ENCODE data around the gene SYP. TPM values are rescaled to one million over a fixed set of nuclear protein-coding genes. Genes with fewer than 3 reads are reported as not detected.
A peak's percentile ranks its signal among the peaks of the same experiment; 100 is the strongest.
"Not testable (repeated sequence)": the region's sequence is repeated elsewhere in the genome, so short reads cannot be mapped to it uniquely, and the experiment has no call there.

SYP gene
- total RNA-seq, 2 experiments from 2014 or later, result 0.17 to 0.69 TPM

DNA sequence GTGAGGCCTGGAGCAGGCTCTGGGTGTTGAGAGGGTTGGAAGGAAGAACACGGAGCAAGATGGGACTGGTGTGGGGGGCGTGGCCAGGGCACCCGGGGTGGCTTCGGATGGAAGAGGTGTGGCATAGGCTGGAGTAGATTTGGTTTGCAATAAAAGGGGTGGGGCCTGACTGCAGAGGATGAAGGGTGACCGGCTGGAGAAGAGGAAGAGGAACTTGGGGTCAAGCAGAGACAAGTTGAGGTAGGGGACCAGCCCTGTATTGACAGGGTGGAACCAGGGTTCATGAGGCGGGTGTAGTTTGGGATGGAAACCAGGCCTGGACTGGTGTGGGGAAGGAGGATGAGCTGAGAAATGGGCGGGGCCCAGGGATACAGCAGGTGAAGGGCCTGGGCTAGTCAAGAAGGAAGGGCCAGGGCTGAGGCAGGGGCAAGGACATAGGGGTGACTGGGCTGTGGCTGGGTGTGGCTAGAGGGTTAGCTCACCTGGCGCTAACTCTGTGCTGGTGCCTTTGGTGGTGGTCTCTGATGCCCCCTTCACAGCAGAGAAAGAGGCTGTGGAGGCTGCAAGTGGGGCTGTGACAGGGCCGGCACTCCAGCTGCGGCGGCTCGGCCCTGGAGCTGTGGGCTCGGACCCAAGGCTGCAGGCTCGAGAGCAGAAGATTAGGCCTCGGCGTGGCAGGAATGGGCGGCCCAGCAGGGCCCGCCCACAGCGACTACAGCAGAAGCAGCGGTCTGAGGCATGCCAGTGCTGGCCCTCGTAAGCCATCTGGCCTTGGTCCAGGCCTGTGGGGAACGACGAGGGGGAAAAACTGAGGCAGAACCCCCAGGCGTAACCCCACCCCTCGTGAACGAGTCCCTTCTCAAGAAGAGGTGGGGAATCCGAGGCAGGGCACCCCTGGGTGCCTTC lies 23.3 kb downstream of the SYP start:
- intact Hi-C loops (cut with DNase I, micrococcal nuclease), result no loop called here
- ATAC-seq (ENCODE audit: poor library complexity) (no peak), DNase-seq (peak in 3 of 14 experiments; percentile 15 to 39 (median 28))
- Mint-ChIP-seq H3K27ac (peak overlapping the region; percentile 33), H3K4me1 (ENCODE audit: low read depth) (peaks cover 21% of the 10 kb centered on the region), H3K27me3 (no peaks in the 10 kb centered on the region), H3K9me3 (no peaks in the 10 kb centered on the region), H3K4me3 (no peak overlapping the region), H3K36me3 (ENCODE audit: low read depth) (peaks cover 51% of the 10 kb centered on the region)
- H3K9me3 ChIP-seq (ENCODE audit: control insufficient read depth in 1 of 2, insufficient read depth in 1 of 2, low read length in 2 of 2), result no peaks in the 10 kb centered on the region
- peaks cover 38% of the 10 kb centered on the region for H3K36me3 ChIP-seq (ENCODE audit: insufficient read depth, low read length)
- peaks cover 25% of the 10 kb centered on the region for H3K4me1 ChIP-seq (ENCODE audit: insufficient read depth, low read length)
- H3K27me3 ChIP-seq (ENCODE audit: control insufficient read depth in 1 of 2, insufficient read depth in 2 of 2, low read length in 2 of 2), result no peaks in the 10 kb centered on the region
- no peak overlapping the region for H3K27ac ChIP-seq (ENCODE audit: low read depth in 1 of 2, low read length in 2 of 2)
- CTCF ChIA-PET, result interaction anchor here (0.7 to 0.8 kb wide), 2 partner anchors 13 to 21 kb away, joined by 4 to 7 read pairs; no protein-coding TSS in a partner anchor
- H3K4me3 ChIP-seq (ENCODE audit: low read length), result no peak overlapping the region
- TF ChIP-seq, protein P1, sequence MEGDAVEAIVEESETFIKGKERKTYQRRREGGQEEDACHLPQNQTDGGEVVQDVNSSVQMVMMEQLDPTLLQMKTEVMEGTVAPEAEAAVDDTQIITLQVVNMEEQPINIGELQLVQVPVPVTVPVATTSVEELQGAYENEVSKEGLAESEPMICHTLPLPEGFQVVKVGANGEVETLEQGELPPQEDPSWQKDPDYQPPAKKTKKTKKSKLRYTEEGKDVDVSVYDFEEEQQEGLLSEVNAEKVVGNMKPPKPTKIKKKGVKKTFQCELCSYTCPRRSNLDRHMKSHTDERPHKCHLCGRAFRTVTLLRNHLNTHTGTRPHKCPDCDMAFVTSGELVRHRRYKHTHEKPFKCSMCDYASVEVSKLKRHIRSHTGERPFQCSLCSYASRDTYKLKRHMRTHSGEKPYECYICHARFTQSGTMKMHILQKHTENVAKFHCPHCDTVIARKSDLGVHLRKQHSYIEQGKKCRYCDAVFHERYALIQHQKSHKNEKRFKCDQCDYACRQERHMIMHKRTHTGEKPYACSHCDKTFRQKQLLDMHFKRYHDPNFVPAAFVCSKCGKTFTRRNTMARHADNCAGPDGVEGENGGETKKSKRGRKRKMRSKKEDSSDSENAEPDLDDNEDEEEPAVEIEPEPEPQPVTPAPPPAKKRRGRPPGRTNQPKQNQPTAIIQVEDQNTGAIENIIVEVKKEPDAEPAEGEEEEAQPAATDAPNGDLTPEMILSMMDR (IDR thresholded peaks at IDR 0.05), result no peak
- POLR2A ChIA-PET, result interaction anchor here (1.0 kb wide), 2 partner anchors 10 to 21 kb away, joined by 3 to 6 read pairs; no protein-coding TSS in a partner anchor

- Histone ChIP-seq H3K9me3 (ENCODE audit: control insufficient read depth in 1 of 2, insufficient read depth in 1 of 2, low read length in 2 of 2) (no peaks in the 10 kb centered on the region), H3K27me3 (ENCODE audit: control insufficient read depth in 1 of 2, insufficient read depth in 2 of 2, low read length in 2 of 2) (no peaks in the 10 kb centered on the region), H3K27ac (ENCODE audit: low read depth in 1 of 2, low read length in 2 of 2) (no peak overlapping the region), H3K36me3 (ENCODE audit: insufficient read depth, low read length) (peaks cover 38% of the 10 kb centered on the region), H3K4me3 (ENCODE audit: low read length) (no peak overlapping the region), H3K4me1 (ENCODE audit: insufficient read depth, low read length) (peaks cover 29% of the 10 kb centered on the region)
- no peak for ATAC-seq (ENCODE audit: poor library complexity)
- Mint-ChIP-seq H3K27ac (no peak overlapping the region), H3K27me3 (no peaks in the 10 kb centered on the region), H3K9me3 (no peaks in the 10 kb centered on the region), H3K4me3 (no peak overlapping the region), H3K36me3 (ENCODE audit: low read depth) (peaks cover 47% of the 10 kb centered on the region), H3K4me1 (ENCODE audit: low read depth) (peaks cover 21% of the 10 kb centered on the region)
- TF ChIP-seq, protein P1 (IDR thresholded peaks at IDR 0.05), result no peak
- ChIA-PET POLR2A (interaction anchor here (1.0 kb wide), 1 partner anchor 9 kb away, joined by 4 read pairs; no protein-coding TSS in a partner anchor), CTCF (no interaction called here)
- intact Hi-C loops (cut with DNase I, micrococcal nuclease), result no loop called here
- no peak for DNase-seq
Measured at GRCh38 chrX:49175435-49176274, 24.3 kb downstream of the SYP start.

DNA sequence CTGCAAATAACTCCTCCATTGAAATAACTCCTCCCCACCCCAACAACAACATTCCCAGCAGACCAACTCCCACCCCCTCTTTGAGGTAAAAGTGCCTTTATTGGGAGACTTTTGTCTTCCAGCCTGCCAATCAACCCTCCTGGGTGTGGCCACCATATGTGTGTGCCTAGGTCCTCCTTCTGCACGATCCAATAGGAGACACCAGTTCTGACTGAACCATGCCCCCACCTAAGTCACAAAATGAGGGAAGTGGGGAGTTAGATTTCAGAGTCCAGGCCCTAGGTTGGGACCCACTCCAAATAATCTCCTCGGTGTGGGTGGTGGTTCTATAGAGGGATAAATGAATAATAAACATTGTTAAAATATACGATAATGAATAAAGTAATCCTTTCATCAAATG lies 25.3 kb downstream of the SYP start:
- ChIA-PET POLR2A (interaction anchor here (1.0 kb wide), 1 partner anchor 8 kb away, joined by 4 read pairs; no protein-coding TSS in a partner anchor), CTCF (no interaction called here)
- Mint-ChIP-seq H3K4me1 (ENCODE audit: low read depth) (peaks cover 21% of the 10 kb centered on the region), H3K4me3 (no peak overlapping the region), H3K9me3 (no peaks in the 10 kb centered on the region), H3K27me3 (no peaks in the 10 kb centered on the region), H3K27ac (peak overlapping the region; percentile 33), H3K36me3 (ENCODE audit: low read depth) (peaks cover 43% of the 10 kb centered on the region)
- intact Hi-C loops (cut with DNase I, micrococcal nuclease), result no loop called here
- DNase-seq (no peak), ATAC-seq (ENCODE audit: poor library complexity) (no peak)
- Histone ChIP-seq H3K27me3 (ENCODE audit: control insufficient read depth in 1 of 2, insufficient read depth in 2 of 2, low read length in 2 of 2) (no peaks in the 10 kb centered on the region), H3K4me3 (ENCODE audit: low read length) (no peak overlapping the region), H3K27ac (ENCODE audit: low read depth in 1 of 2, low read length in 2 of 2) (no peak overlapping the region), H3K9me3 (ENCODE audit: control insufficient read depth in 1 of 2, insufficient read depth in 1 of 2, low read length in 2 of 2) (no peaks in the 10 kb centered on the region), H3K4me1 (ENCODE audit: insufficient read depth, low read length) (peaks cover 29% of the 10 kb centered on the region), H3K36me3 (ENCODE audit: insufficient read depth, low read length) (peaks cover 38% of the 10 kb centered on the region)
- TF ChIP-seq, protein P1 (IDR thresholded peaks at IDR 0.05), result no peak

DNA sequence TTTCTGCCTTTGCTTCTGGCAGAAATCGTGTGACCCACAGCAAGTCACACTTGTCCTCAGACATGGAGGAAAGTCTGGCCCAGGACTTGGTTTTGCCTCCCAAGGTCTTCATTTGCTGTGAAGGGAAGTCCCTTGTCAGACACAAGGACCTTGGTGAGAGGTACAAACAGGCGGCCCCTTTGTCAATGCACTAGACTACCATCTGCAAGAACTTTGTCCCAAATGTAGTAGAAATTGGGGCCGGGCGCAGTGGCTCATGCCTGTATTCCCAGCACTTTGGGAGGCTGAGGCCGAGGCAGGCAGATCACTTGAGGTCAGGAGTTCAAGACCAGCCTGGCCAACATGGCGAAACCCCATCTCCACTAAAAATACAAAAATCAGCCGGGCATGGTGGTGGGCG lies 26.4 kb downstream of the SYP start:
- H3K27me3 Mint-ChIP-seq; H3K27me3 ChIP-seq (ENCODE audit: control insufficient read depth in 1 of 2, insufficient read depth in 2 of 2, low read length in 2 of 2); ATAC-seq (ENCODE audit: poor library complexity); H3K9me3 Mint-ChIP-seq; H3K9me3 ChIP-seq (ENCODE audit: control insufficient read depth in 1 of 2, insufficient read depth in 1 of 2, low read length in 2 of 2); H3K27ac ChIP-seq (ENCODE audit: low read depth in 1 of 2, low read length in 2 of 2); DNase-seq; H3K4me3 Mint-ChIP-seq; H3K4me3 ChIP-seq (ENCODE audit: low read length); intact Hi-C loops (cut with DNase I, micrococcal nuclease): not testable (repeated sequence)
- Histone ChIP-seq H3K36me3 (ENCODE audit: insufficient read depth, low read length) (peaks cover 35% of the 10 kb centered on the region), H3K4me1 (ENCODE audit: insufficient read depth, low read length) (peaks cover 30% of the 10 kb centered on the region)
- Mint-ChIP-seq H3K27ac (peak overlapping the region; percentile 84), H3K4me1 (ENCODE audit: low read depth) (peaks cover 25% of the 10 kb centered on the region), H3K36me3 (ENCODE audit: low read depth) (peaks cover 35% of the 10 kb centered on the region)
- ChIA-PET CTCF (interaction anchor here (1.4 kb wide), 1 partner anchor 10 kb away, joined by 6 read pairs; no protein-coding TSS in a partner anchor), POLR2A (interaction anchor here (1.5 kb wide), 1 partner anchor 10 kb away, joined by 3 read pairs; no protein-coding TSS in a partner anchor)

Measured in CD4-positive, alpha-beta T cell (primary cell).